Measurements from ENCODE around the gene MUTYH. TPM values are rescaled to one million over a fixed set of nuclear protein-coding genes. Genes with fewer than 3 reads are reported as not detected.
"Not testable (repeated sequence)": the region's sequence is repeated elsewhere in the genome, so short reads cannot be mapped to it uniquely, and the experiment has no call there.

The MUTYH gene
- total and polyA plus RNA-seq, 2 donors from 2014 or later: 24.1 to 29.0 TPM

GRCh38 chr1:45373573-45373972 lies 33.3 kb upstream of the MUTYH start:
- no peak for TF ChIP-seq CTCF (IDR thresholded peaks at IDR 0.05; ENCODE audit: borderline replicate concordance, extremely low read depth, insufficient read depth)
- H3K4me1 ChIP-seq (ENCODE audit: control insufficient read depth in 2 of 3, insufficient read depth in 2 of 3, low read depth in 1 of 3, low read length in 3 of 3): no peaks in the 10 kb centered on the region
- H3K9ac ChIP-seq (ENCODE audit: low read length in 3 of 3): no peak overlapping the region
- intact Hi-C loops (cut with DNase I): no loop called here
- FAIRE-seq (no peak), DNase-seq (no peak)
- no peaks in the 10 kb centered on the region for H3K27me3 ChIP-seq (ENCODE audit: control insufficient read depth, insufficient read depth, low read length)
- H3K36me3 ChIP-seq (ENCODE audit: control insufficient read depth in 2 of 3, insufficient read depth in 3 of 3, low read length in 3 of 3): no peaks in the 10 kb centered on the region
- H3K9me3 ChIP-seq (ENCODE audit: control insufficient read depth in 2 of 3, insufficient read depth in 1 of 3, low read length in 3 of 3): no peaks in the 10 kb centered on the region
- no peak overlapping the region for H3K4me3 ChIP-seq (ENCODE audit: low read length in 3 of 3)
- no peak overlapping the region for H3K27ac ChIP-seq (ENCODE audit: low read depth in 2 of 2, low read length in 2 of 2)

GRCh38 chr1:45370575-45370974 lies 30.3 kb upstream of the MUTYH start:
- FAIRE-seq (no peak), DNase-seq (no peak)
- Histone ChIP-seq H3K4me3 (ENCODE audit: low read length in 3 of 3) (no peak overlapping the region), H3K36me3 (ENCODE audit: control insufficient read depth in 2 of 3, insufficient read depth in 3 of 3, low read length in 3 of 3) (no peaks in the 10 kb centered on the region), H3K9me3 (ENCODE audit: control insufficient read depth in 2 of 3, insufficient read depth in 1 of 3, low read length in 3 of 3) (no peaks in the 10 kb centered on the region), H3K27ac (ENCODE audit: low read depth in 2 of 2, low read length in 2 of 2) (no peak overlapping the region), H3K9ac (ENCODE audit: low read length in 3 of 3) (no peak overlapping the region), H3K4me1 (ENCODE audit: control insufficient read depth in 2 of 3, insufficient read depth in 2 of 3, low read depth in 1 of 3, low read length in 3 of 3) (no peaks in the 10 kb centered on the region), H3K27me3 (ENCODE audit: control insufficient read depth, insufficient read depth, low read length) (no peaks in the 10 kb centered on the region)
- intact Hi-C loops (cut with DNase I): no loop called here
- no peak for TF ChIP-seq CTCF (IDR thresholded peaks at IDR 0.05; ENCODE audit: borderline replicate concordance, extremely low read depth, insufficient read depth)

- TF ChIP-seq CTCF (IDR thresholded peaks at IDR 0.05; ENCODE audit: borderline replicate concordance, extremely low read depth, insufficient read depth): no peak
- FAIRE-seq (no peak), DNase-seq (no peak)
- Histone ChIP-seq H3K4me1 (ENCODE audit: control insufficient read depth in 2 of 3, insufficient read depth in 2 of 3, low read depth in 1 of 3, low read length in 3 of 3) (peaks cover 0 to 4% (median 0%) of the 10 kb centered on the region in 3 donors), H3K9me3 (ENCODE audit: control insufficient read depth in 2 of 3, insufficient read depth in 1 of 3, low read length in 3 of 3) (no peaks in the 10 kb centered on the region), H3K36me3 (ENCODE audit: control insufficient read depth in 2 of 3, insufficient read depth in 3 of 3, low read length in 3 of 3) (no peaks in the 10 kb centered on the region), H3K27ac (ENCODE audit: low read depth in 2 of 2, low read length in 2 of 2) (no peak overlapping the region), H3K9ac (ENCODE audit: low read length in 3 of 3) (no peak overlapping the region), H3K4me3 (ENCODE audit: low read length in 3 of 3) (no peak overlapping the region), H3K27me3 (ENCODE audit: control insufficient read depth, insufficient read depth, low read length) (no peaks in the 10 kb centered on the region)
- intact Hi-C loops (cut with DNase I): no loop called here
Measured at GRCh38 chr1:45365051-45365450, 24.8 kb upstream of the MUTYH start.

- H3K9ac ChIP-seq (ENCODE audit: low read length in 3 of 3): no peak overlapping the region
- H3K4me1 ChIP-seq (ENCODE audit: control insufficient read depth in 2 of 3, insufficient read depth in 2 of 3, low read depth in 1 of 3, low read length in 3 of 3): peaks cover 0 to 6% (median 0%) of the 10 kb centered on the region in 3 donors
- TF ChIP-seq CTCF (IDR thresholded peaks at IDR 0.05; ENCODE audit: borderline replicate concordance, extremely low read depth, insufficient read depth): no peak
- H3K27me3 ChIP-seq (ENCODE audit: control insufficient read depth, insufficient read depth, low read length): no peaks in the 10 kb centered on the region
- intact Hi-C loops (cut with DNase I): no loop called here
- no peaks in the 10 kb centered on the region for H3K9me3 ChIP-seq (ENCODE audit: control insufficient read depth in 2 of 3, insufficient read depth in 1 of 3, low read length in 3 of 3)
- no peak overlapping the region for H3K27ac ChIP-seq (ENCODE audit: low read depth in 2 of 2, low read length in 2 of 2)
- FAIRE-seq (no peak), DNase-seq (no peak)
- no peaks in the 10 kb centered on the region for H3K36me3 ChIP-seq (ENCODE audit: control insufficient read depth in 2 of 3, insufficient read depth in 3 of 3, low read length in 3 of 3)
- no peak overlapping the region for H3K4me3 ChIP-seq (ENCODE audit: low read length in 3 of 3)
Measured at GRCh38 chr1:45364294-45364693, 24.1 kb upstream of the MUTYH start.

GRCh38 chr1:45360981-45361380 lies 20.7 kb upstream of the MUTYH start:
- H3K4me3 ChIP-seq (ENCODE audit: low read length in 3 of 3); intact Hi-C loops (cut with DNase I); H3K27me3 ChIP-seq (ENCODE audit: control insufficient read depth, insufficient read depth, low read length); H3K36me3 ChIP-seq (ENCODE audit: control insufficient read depth in 2 of 3, insufficient read depth in 3 of 3, low read length in 3 of 3); H3K9ac ChIP-seq (ENCODE audit: low read length in 3 of 3); H3K27ac ChIP-seq (ENCODE audit: low read depth in 2 of 2, low read length in 2 of 2); FAIRE-seq; H3K9me3 ChIP-seq (ENCODE audit: control insufficient read depth in 2 of 3, insufficient read depth in 1 of 3, low read length in 3 of 3); H3K4me1 ChIP-seq (ENCODE audit: control insufficient read depth in 2 of 3, insufficient read depth in 2 of 3, low read depth in 1 of 3, low read length in 3 of 3): not testable (repeated sequence)
- DNase-seq: peak in 2 of 5 donors; percentile 25 to 66

Measured in kidney (tissue), 14 donors.